Measurements from ENCODE around the gene JAM3.

- TF ChIP-seq TAF1 (IDR thresholded peaks at IDR 0.05; ENCODE audit: borderline replicate concordance, low read depth, low read length) (no peak), POLR2AphosphoS5 (IDR thresholded peaks at IDR 0.05; ENCODE audit: low read depth, low read length) (no peak), POLR2A (IDR thresholded peaks at IDR 0.05; ENCODE audit: low read depth, low read length) (no peak)
Observed at GRCh38 chr11:134021326-134021725, 47.5 kb upstream of the JAM3 start.
